Osteoblast (primary cell): Measurements from ENCODE around the gene NISCH. TPM values are rescaled to one million over a fixed set of nuclear protein-coding genes. Genes with fewer than 3 reads are reported as not detected.

ENCODE experiments used
- DNase-seq: peaks from one replicate; pipeline ENCODE4 v3.0.0; 2011; ENCODE audit warnings: low spot score, mixed read lengths; ENCODE audit not compliant: insufficient read length; ENCODE audit errors: missing footprints
- H2AFZ ChIP-seq: 2 replicates; pipeline ENCODE4 v1.6.0; 2011; ENCODE audit warnings: mild to moderate bottlenecking, low read length
- H3K27ac ChIP-seq: 2 replicates; pipeline ENCODE4 v1.5.1; 2011; ENCODE audit warnings: mild to moderate bottlenecking, low read depth, low read length, moderate library complexity
- H3K27me3 ChIP-seq: 2 replicates; pipeline ENCODE4 v1.6.0; 2012; ENCODE audit warnings: mild to moderate bottlenecking, control low read depth, inconsistent platforms, low read length, moderate library complexity; ENCODE audit not compliant: insufficient read depth
- H3K36me3 ChIP-seq: 2 replicates; pipeline ENCODE4 v1.5.1; 2011; ENCODE audit warnings: mild to moderate bottlenecking, low read length, control low read depth, moderate library complexity; ENCODE audit not compliant: insufficient read depth
- H3K4me1 ChIP-seq: 2 replicates; pipeline ENCODE4 v1.5.1; 2011; ENCODE audit warnings: mild to moderate bottlenecking, low read length, control low read depth, moderate library complexity; ENCODE audit not compliant: insufficient read depth
- H3K4me2 ChIP-seq: 2 replicates; pipeline ENCODE4 v1.6.0; 2011; ENCODE audit warnings: mild to moderate bottlenecking, low read length; ENCODE audit not compliant: insufficient read depth
- H3K4me3 ChIP-seq: fragments of 200-600 bp; sonication (generic); 3 replicates; pipeline ENCODE4 v1.5.1; 2012; ENCODE audit warnings: mild to moderate bottlenecking, low read length, inconsistent platforms; ENCODE audit not compliant: insufficient read depth
- H3K79me2 ChIP-seq: 2 replicates; pipeline ENCODE4 v1.6.0; 2012; ENCODE audit warnings: mild to moderate bottlenecking, low read length, control low read depth, inconsistent platforms; ENCODE audit not compliant: insufficient read depth
- H3K9me3 ChIP-seq: 2 replicates; pipeline ENCODE4 v1.5.1; 2011; ENCODE audit warnings: low read depth, low read length, control low read depth
- H4K20me1 ChIP-seq: 2 replicates; pipeline ENCODE4 v1.6.0; 2012; ENCODE audit warnings: mild to moderate bottlenecking, low read length, control low read depth; ENCODE audit not compliant: insufficient read depth
- CTCF ChIP-seq: IDR thresholded peaks from 2 replicates; pipeline ENCODE4 v1.5.1; 2011; ENCODE audit warnings: mild to moderate bottlenecking, low read depth, low read length, moderate library complexity; ENCODE audit errors: extremely low read depth
- total RNA-seq: library from RNA; depleted of rRNA; stranded (reverse); fragments of >200 nt; gene quantifications from 2 replicates; pipeline ENCODE4 v1.2.3, GENCODE V29; 2012

Gene NISCH
- total RNA-seq, 1 donor = 83.2 TPM

- Histone ChIP-seq H3K4me3 (no peak overlapping the region), H2AFZ (no peak overlapping the region), H3K79me2 (no peaks in the 10 kb centered on the region), H3K36me3 (peaks cover 17% of the 10 kb centered on the region), H3K9me3 (no peaks in the 10 kb centered on the region), H3K27me3 (no peaks in the 10 kb centered on the region), H3K27ac (no peak overlapping the region), H3K4me1 (peaks cover 26% of the 10 kb centered on the region), H3K4me2 (no peak overlapping the region), H4K20me1 (peaks cover 5% of the 10 kb centered on the region)
- DNase-seq = no peak
- TF ChIP-seq CTCF = no peak
These were observed 40.6 kb downstream of the NISCH start for GRCh38 chr3:52495777-52496602.

GRCh38 chr3:52498137-52499054 is 43.0 kb downstream of the NISCH start:
- H3K9me3 ChIP-seq = no peaks in the 10 kb centered on the region
- H4K20me1 ChIP-seq = no peaks in the 10 kb centered on the region
- peaks cover 26% of the 10 kb centered on the region for H3K4me1 ChIP-seq
- peak overlapping the region; percentile 86 for H3K27ac ChIP-seq
- peak; percentile 98 for DNase-seq
- no peaks in the 10 kb centered on the region for H3K79me2 ChIP-seq
- H3K27me3 ChIP-seq = no peaks in the 10 kb centered on the region
- peak overlapping the region; percentile 24 for H3K4me2 ChIP-seq
- peak overlapping the region; percentile 81 for H2AFZ ChIP-seq
- TF ChIP-seq CTCF = no peak
- H3K36me3 ChIP-seq = no peaks in the 10 kb centered on the region
- peak overlapping the region; percentile 23 for H3K4me3 ChIP-seq

DNA sequence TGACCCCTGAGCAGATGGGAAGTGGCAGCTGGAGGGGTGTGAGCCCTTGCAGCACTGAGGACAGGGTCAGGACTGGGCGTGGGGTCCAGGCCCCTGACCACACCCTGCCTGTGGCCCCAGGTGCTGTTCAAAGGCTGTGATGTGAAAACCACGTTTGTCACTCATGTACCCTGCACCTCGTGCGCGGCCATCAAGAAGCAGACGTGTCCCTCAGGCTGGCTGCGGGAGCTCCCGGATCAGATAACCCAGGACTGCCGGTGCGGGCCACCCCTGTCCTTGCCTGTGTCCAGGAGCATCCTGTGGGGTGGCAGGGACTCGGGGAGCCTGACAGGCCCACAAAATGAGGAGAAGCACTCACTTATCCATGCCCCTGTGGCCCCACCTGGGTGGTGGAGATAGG is 45.6 kb downstream of the NISCH start:
- no peak for TF ChIP-seq CTCF
- Histone ChIP-seq H3K4me1 (peaks cover 21% of the 10 kb centered on the region), H4K20me1 (no peaks in the 10 kb centered on the region), H3K4me2 (no peak overlapping the region), H3K27ac (no peak overlapping the region), H3K79me2 (no peaks in the 10 kb centered on the region), H3K27me3 (no peaks in the 10 kb centered on the region), H3K4me3 (no peak overlapping the region), H2AFZ (no peak overlapping the region), H3K36me3 (no peaks in the 10 kb centered on the region), H3K9me3 (no peaks in the 10 kb centered on the region)
- DNase-seq = no peak

GRCh38 chr3:52502001-52502400 is 46.6 kb downstream of the NISCH start:
- Histone ChIP-seq H3K4me3 (no peak overlapping the region), H3K27ac (no peak overlapping the region)

More at GRCh38 chr3:52502001-52502400, 46.6 kb downstream of the NISCH start:
- Histone ChIP-seq H4K20me1 (no peaks in the 10 kb centered on the region), H3K36me3 (no peaks in the 10 kb centered on the region), H2AFZ (no peak overlapping the region), H3K4me1 (peaks cover 18% of the 10 kb centered on the region), H3K79me2 (no peaks in the 10 kb centered on the region), H3K27me3 (no peaks in the 10 kb centered on the region), H3K4me2 (no peak overlapping the region), H3K9me3 (no peaks in the 10 kb centered on the region)
- DNase-seq = no peak
- TF ChIP-seq CTCF = no peak
